HL-60 (cell line): Measurements from ENCODE around the gene ZFPL1.

Experiments used
- DNase-seq, 2 experiments: peaks; one replicate each; pipeline ENCODE4 v3.0.0-alpha.2; 2010 to 2020; ENCODE audit warnings: low read depth in 1 of 2, low spot score in 1 of 2
- H3K27ac ChIP-seq: fragments of 250-450 bp; sonication (Bioruptor Pico); replicated peaks from 2 replicates; pipeline ENCODE4 v1.5.1; 2020; ENCODE audit warnings: mild to moderate bottlenecking, moderate library complexity
- H3K27me3 ChIP-seq: fragments of 250-450 bp; sonication (Bioruptor Pico); 2 replicates; pipeline ENCODE4 v1.5.1; 2021; ENCODE audit warnings: mild to moderate bottlenecking, moderate library complexity; ENCODE audit not compliant: insufficient read depth, poor library complexity, severe bottlenecking
- H3K4me3 ChIP-seq: replicated peaks from 2 replicates; pipeline ENCODE4 v1.5.1; 2011; ENCODE audit warnings: mild to moderate bottlenecking, control low read depth, low read length; ENCODE audit not compliant: insufficient read depth
- CTCF ChIP-seq: IDR thresholded peaks from one replicate; pipeline ENCODE4 v1.5.1; 2011; ENCODE audit warnings: low read length, control low read depth, inconsistent platforms; ENCODE audit not compliant: insufficient read depth
- GABPA ChIP-seq: IDR thresholded peaks from 2 replicates; pipeline ENCODE4 v1.6.1; 2012; ENCODE audit warnings: low read depth
- POLR2AphosphoS5 ChIP-seq: IDR thresholded peaks from 2 replicates; pipeline ENCODE4 v1.6.1; 2012; ENCODE audit warnings: low read depth
- REST ChIP-seq: IDR thresholded peaks from 2 replicates; pipeline ENCODE4 v1.6.1; 2012; ENCODE audit warnings: low read depth; ENCODE audit not compliant: insufficient replicate concordance
- SPI1 ChIP-seq: IDR thresholded peaks from 2 replicates; pipeline ENCODE4 v1.6.1; 2012; ENCODE audit warnings: low read depth, mild to moderate bottlenecking, borderline replicate concordance

The ZFPL1 gene

GRCh38 chr11:65065851-65066250 is 18.2 kb upstream of the ZFPL1 start:
- no peak for DNase-seq
- Histone ChIP-seq H3K4me3 (no peak overlapping the region), H3K27me3 (no peaks in the 10 kb centered on the region), H3K27ac (no peak overlapping the region)
- TF ChIP-seq GABPA (no peak), CTCF (no peak), REST (no peak), SPI1 (no peak), POLR2AphosphoS5 (no peak)

- DNase-seq, result no peak
- Histone ChIP-seq H3K4me3 (no peak overlapping the region), H3K27ac (no peak overlapping the region), H3K27me3 (no peaks in the 10 kb centered on the region)
- TF ChIP-seq GABPA (no peak), REST (no peak), SPI1 (no peak), POLR2AphosphoS5 (no peak)
Observed at GRCh38 chr11:65066315-65066714, 17.7 kb upstream of the ZFPL1 start.

DNA sequence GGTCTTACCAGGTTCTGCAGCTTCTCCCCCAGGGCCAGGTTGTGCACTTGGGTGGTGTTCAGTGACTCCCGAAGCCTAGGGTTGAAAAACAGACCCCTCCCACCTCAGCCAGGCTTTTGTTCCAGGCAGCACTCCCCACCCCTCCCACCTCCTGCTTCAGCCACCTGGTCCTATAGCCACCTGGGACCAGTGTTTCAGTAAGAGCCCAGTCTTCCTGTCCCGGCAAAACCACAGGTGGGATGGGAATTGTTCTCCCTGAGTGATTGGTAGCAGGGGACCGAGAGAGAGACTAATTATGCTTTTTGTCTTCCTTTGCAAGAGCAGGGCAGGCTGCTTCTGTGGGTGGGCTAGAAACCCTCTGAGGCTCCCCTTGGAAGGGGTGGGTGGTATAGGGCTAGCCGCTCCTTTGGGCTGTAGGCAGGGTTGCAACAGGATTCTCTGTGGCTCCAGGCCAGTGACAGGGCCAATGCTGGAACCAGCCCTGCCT is 17.2 kb upstream of the ZFPL1 start:
- Histone ChIP-seq H3K27me3 (no peaks in the 10 kb centered on the region), H3K27ac (no peak overlapping the region), H3K4me3 (no peak overlapping the region)
- no peak for DNase-seq
- TF ChIP-seq SPI1, result no peak
- no peak for TF ChIP-seq REST
- no peak for TF ChIP-seq POLR2AphosphoS5
- TF ChIP-seq GABPA, result no peak
- no peak for TF ChIP-seq CTCF
